Activated CD4-positive, alpha-beta T cell treated with anti-CD3 and anti-CD28 coated beads, Interleukin-2, Interleukin-6, amounts not matched to agents 100 ng/mL and 50 ng/mL, durations not matched to agents 16 hours and 8 hours (primary cell): ENCODE measurements around the gene AUTS2.

Experiments
- DNase-seq: peaks from one replicate; pipeline ENCODE4 v3.0.0-alpha.2; 2020

AUTS2 gene

DNA sequence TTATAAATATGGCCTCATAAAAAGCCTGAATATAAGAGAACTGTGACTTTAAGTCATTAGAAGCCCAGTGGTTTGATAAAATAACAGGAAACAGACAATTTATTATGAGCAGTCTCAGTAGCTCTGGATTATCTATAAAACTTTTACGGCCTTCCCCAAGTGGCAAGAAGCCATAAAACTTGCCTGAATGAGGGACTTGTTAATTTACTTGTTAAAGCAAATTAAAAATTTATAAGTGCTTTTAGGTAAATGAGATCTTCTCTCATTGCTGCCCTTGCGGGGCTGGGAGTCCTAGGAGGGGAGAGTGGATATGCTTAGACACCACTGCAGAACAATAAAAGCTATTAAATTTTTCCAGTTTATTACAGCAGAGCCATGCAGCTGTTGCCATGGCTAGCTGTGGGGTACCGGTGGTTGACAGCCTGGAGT is 499.9 kb downstream of the AUTS2 start:
- no peak for DNase-seq

- DNase-seq: no peak
Observed at GRCh38 chr7:70098905-70099672, 500.8 kb downstream of the AUTS2 start.

DNA sequence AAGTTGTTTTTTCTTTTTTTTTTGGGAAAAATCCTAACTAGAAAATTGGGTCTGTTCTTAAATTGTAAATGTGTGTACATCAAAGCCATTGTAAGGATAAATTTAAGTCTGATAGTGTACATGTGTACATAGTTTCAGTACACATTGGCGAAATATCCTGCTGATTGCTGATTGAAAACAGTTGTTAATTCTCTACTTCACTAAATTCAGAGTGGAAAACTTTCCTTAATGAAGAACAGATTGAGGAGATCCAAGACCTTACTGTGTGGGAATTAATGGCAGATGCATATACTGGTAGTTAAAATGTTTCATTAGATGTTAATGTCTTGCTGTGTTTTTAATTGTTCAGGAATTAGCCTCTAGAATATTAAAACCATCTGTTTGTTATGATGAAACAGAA is 506.0 kb downstream of the AUTS2 start:
- no peak for DNase-seq

DNA sequence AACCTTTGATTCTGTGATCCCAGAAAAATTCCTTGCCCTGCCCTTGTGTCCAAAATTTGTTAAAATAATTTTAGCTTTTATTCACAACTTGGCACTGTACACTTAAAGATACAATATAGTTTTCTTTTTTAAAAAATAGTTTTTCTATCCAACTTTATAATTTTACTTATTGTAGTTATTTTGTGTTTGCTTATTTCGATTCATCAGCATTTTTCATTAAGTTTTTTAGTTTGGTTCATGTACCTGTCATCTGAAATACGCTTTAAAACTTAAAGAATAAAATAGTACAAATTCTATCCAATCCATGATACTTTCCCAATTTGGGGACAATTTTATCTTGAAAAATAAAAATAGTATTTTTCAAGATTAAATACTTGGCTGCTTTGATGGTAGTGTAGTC is 514.8 kb downstream of the AUTS2 start:
- no peak for DNase-seq

DNA sequence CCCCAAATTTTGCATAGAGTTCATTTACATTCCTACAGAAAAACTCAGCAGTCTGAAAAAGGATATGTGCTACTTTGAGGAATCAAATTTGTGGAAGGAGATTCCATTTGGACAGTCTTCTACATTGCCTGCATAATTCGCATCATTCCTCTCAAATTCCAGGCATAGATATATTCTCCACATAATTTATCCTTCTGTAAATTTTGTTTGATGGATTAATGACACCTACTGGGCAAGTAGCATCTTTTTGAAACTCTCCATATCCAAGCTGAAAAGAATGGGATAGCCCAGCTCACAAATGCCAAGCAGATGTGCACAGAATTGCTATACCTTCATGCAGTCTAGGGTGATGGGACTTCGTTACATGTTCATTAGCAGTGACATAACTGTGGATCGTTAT is 515.3 kb downstream of the AUTS2 start:
- DNase-seq: no peak

GRCh38 chr7:70114806-70115205 is 516.5 kb downstream of the AUTS2 start:
- no peak for DNase-seq

DNA sequence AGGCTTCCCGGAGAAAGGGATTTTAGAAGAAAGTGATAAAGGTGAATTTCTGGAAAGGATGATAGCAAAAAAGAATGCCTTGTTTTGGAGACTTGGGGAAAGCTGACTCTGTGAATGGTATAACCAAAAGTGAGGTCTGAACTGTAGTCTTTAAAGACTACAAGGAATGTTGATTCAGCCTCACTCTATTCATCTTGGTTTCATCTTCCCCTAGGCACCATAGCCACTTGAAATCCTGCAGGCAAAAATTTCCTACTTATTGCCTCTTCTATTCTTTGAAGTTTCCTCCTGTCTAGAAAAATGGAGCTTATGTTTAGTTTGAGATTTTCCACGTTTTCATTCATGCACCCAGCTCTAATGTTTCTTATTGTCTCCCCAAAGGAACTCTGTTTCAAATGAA is 518.0 kb downstream of the AUTS2 start:
- DNase-seq: no peak

DNA sequence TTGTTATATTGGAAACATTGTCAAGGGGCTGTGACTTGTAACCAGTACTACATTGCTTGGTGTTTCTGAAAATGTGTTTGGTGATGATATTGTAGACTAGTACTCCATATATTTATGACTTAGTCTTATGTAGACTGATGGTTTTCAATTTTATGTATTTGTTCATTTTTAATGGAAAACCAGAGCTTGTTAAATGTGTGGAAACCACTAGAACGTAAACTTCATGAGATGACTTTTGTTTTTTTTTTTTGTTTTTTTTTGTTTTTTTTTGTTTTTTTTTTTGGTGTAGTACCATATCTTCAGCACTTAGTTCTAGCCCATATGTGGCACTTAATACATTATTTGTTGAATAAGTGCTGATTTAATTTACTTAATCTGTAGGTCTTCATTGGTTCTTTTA is 518.6 kb downstream of the AUTS2 start:
- DNase-seq: no peak

- no peak for DNase-seq
Observed at GRCh38 chr7:70120851-70121250, 522.6 kb downstream of the AUTS2 start.

DNA sequence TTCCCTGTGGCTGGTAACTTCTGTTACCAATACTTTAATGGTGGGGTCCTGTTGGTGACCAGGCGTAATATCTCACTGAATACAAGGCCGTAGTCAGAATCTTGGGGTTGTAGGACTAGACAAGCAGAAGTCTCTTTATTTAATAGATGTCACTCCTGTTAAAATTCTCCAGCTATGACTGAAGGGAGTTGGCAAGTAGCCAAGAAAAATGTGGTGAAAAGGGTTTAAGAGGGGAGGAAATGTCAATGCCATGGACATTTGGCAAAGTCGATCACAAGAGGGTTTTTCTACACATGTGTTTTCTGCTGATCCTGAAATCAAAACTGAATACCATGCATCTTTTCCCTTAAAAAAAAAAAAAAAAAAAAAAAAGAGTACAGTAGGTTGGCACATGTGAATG is 533.5 kb downstream of the AUTS2 start:
- DNase-seq: no peak

DNA sequence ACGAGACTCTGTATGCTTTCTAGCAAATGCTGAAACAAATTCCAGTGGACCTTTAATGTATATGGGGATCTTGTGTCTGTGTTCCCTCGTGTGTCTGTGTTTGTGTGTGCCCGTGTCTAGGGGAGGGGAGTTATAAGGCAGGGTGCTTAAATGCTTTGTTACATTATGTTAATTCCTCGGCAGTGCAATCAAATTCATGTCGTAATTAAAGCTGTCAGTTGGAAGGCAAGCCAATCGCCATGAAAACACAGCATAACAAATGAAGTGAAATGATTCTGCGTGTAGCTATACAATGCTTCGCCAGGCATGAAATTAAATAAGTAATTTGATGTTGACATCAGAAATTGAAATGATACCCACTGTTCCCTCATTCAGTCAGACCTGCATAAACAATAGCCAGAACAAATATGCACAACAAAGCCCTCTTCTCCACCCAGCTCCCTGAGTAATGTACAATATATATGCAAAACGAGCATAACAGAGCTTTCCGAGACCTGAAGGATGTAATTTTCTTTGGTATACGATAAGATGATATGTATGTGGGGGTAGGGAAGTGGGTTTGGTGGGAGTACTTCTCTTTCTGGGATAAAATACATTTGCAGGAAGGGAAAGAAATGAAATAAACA is 534.1 kb downstream of the AUTS2 start:
- no peak for DNase-seq

DNA sequence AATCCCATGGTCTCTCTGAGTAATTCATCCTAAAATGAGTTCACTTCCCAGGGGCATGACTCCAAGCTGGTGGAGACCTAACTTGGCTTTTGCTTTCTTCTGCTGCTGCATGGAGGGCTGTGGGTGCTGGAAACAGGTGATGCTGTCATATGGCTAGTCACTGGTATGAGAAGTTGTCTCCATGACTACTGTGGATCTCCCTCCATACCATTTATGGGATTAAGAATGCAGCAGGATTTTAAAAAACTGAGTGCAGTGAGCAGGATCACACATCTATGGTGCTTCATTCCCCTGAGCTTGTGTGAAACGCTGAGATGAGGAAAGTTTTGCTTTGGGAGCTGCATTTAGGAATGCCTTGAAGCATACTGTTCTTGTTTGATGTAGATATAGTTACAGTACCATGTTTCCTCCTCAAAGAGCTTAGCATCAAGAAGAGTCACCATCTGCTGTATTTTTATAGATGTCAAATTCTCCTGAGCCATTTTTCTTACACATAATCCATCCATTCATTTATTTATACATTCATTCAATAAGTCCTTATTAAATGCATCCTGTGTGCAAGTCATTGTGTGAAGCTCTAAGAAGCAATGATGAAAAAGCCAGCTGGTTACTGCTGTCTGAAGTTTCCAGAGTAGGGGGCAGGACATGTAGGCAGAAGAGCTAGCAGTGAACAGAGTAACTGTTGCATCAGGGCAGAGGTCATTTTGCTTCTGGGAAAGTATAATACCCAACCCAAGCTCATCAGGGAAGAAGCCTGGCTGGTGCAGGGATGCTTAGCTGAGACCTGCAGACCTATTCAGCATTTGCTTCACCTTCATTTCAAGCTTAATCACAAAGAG is 534.8 kb downstream of the AUTS2 start:
- DNase-seq: no peak

- DNase-seq: no peak
Observed at GRCh38 chr7:70134029-70134770, 535.9 kb downstream of the AUTS2 start.

DNA sequence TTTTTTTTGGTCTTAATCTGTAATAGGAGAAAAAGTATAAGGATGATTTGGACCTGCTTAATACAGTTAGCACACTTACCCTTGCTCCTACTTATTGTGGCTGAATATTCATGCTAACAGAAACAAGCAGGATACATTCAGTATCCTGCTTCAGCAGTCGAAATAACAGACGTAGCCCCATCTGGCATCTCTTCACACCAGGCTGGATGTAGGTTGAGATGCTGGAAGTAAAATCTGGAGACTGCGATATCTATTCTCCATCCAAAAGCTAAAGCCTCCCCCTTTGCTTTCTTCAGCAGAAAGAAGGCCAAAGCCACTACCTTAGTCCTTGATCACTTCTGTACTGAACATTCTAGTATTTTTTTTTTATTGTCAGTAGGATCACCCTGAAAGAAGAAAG is 537.4 kb downstream of the AUTS2 start:
- no peak for DNase-seq

GRCh38 chr7:70137126-70137525 is 538.9 kb downstream of the AUTS2 start:
- no peak for DNase-seq

DNA sequence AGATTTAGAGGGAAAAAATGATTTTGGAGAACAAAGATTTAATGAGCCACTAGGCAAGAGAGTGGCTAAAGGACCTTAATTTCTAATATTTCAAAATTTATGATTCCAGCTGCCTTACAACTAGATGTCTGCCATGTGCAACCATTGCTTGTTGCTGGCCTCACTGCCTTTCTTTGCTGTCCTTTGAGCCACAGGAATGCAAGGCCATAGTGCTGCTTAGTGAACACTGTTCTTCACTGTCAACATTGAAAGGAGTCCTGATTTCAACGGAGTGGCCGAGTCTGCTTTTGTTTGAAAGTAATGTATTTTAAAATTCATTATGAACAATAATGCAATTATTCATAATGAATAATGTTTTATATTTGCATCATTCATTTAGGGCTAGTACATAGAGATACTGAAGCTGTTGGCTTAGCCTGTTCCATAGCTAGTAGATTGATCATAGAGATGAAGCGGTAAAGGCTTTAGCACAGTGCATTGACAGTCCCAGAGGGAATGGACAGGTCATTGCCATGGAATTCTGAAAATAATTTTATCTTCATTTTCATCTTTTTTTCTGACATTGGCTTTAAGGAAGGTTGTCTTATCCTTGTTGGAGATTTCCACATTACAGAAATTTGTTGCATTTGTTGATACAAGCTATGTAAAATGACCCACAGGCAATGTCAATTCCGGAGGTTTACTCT is 544.1 kb downstream of the AUTS2 start:
- DNase-seq: no peak

DNA sequence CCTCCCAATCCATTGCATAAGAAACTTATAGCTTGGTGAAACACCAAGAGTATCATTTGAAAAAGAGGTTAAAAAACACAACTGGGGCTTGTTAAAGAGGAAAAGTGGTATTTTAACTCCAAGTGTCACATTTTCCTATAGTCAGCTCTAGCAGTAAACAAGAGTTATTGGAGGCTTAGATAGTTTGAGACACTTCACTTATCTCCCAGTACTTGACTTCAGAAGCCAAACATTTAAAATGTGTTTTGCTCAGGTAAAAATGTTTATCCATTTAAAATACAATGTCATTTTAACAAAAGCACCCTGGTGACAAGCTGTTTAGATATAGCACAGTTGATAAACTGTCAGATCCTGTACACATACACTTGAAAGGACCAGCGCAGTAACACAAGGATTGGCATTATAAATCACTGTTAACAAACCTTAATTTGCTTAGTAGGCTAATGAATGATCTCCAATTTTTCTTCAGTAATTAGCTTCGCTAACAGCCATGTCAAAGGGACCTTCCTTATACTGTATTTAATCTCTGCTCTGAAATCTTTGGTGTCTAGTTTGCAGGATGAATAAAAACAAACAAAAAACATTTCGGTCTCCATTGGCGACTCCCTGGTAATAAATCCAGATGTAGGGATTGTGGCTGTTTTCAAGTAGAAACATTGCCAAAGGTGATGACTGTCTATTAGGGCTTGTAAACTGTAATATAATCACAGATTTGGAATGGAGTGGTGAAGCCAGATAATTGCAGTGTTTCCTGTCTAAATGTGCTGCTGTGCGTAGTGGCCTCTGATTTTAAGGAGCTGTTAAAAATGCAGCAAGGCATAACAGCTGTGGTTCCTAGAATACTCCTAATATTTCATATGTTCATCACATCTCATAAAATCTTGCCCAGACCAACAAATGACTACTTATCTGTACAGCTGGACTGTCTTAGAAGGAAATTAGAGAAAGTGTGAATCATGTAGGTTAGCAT is 545.1 kb downstream of the AUTS2 start:
- DNase-seq: no peak

- DNase-seq: no peak
Observed at GRCh38 chr7:70148997-70149396, 550.7 kb downstream of the AUTS2 start.

DNA sequence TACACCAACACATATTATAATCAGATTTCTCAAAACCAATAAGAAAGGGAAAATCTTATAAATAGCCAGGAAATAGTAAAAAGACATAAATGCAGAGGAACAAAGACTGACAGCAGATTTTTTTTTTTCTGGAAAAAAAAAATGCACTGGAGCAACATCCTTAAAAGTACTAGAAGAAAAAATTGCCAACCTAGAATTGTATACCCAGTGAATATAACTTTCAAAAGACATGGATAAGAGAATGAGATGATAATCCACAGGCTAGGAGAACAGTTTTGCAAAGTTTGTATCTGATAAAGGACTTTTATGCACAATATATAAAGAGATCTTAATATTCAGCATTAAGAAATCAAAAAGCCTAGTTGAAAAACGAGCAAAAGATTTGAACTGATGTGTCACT is 554.0 kb downstream of the AUTS2 start:
- no peak for DNase-seq

DNA sequence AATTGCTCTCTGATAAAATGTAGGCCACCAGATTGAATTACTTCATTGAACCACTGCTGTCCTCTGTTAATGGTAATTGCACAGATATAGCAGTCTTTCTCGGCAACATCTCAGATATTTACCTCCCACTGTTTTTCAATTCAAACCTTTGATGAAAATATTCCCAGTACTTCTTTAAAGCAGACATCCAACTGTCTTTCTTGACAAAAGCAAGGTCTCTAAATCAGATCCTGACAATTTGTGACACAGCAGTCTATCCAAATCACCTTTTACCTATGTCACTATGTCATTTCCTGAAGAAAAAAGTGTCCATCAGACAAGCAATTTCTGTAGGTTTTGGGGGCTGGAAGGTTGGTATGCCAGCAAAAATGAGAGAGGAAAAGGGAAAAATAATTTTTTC is 555.7 kb downstream of the AUTS2 start:
- no peak for DNase-seq

DNA sequence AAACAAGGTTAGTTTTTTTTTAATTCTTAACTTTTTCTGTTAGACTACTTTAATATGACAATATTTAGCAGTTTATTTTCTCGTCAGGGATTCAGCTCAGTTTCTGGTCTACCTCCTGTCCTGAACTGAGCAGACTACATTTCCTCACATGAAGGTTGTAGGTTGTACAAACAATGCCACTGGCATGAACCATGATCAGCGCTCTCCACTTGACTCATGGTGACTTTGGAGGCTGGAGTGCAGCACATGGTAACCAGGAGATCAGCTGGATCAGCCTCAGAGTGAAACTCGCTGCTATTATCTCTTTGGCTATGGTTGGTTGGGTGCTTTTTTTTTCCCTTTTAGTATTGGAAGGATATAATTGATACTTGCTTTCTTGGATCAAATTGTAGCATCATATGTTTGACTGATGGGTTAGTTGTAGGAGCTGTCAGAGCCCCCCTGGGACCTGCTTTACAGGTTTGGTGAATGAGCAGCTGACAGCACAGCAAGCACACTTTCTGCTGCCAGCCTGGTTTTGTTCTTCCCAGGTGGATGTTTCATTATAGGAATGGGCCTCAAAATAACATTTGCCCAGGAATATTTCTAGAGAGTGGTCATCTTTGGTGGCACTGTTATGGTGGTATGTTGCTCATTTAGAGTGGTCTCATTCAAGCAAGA is 556.4 kb downstream of the AUTS2 start:
- no peak for DNase-seq
